DMS114 treated with DMSO at 0.1 percent for 48 hours (cell line): Measurements from ENCODE around the gene CEP170B.
"Not testable (repeated sequence)": the region's sequence is repeated elsewhere in the genome, so short reads cannot be mapped to it uniquely, and the experiment has no call there.

Source experiments
- DNase-seq: peaks from one replicate; lab custom pipeline; 2025; ENCODE audit not compliant: unreplicated experiment; lab: John Stamatoyannopoulos, UW

CEP170B gene

GRCh38 chr14:104877066-104877805 lies 12.2 kb downstream of the CEP170B start:
- no peak for DNase-seq

DNA sequence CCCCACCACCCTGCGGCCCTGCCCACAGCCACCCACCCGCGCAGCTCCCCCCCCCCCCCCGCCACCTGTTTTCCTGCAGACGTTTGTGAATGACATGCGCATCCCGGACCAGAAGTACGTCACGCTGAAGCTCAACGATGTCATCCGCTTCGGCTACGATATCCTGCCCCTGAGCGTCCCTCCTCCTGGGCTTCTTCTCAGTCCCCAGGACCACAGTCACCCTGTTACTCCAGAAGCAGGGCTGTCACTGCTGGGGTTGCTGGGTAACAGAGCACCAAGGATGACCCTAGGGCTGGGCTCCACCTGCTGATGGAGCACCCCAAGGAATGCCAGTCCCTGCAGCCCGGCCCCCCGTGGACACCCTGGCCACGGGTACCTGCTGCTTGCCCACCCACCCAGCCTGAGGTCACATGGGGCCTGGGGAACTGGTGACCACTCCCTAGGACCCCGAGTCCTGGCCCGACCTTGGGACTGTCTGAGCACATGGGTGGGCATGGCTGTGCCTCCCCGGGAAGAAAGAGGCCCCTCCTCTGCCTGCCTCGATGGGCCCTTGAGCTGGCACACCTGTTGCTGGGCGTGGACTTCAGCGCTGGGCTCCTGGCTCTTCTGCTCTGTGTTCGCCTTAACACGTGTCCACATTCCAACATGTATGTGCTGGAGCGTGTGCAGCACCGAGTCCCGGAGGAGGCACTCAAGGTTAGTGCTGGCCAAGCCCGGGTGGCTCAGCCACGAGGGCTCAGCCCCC lies 12.9 kb downstream of the CEP170B start:
- no peak for DNase-seq

DNA sequence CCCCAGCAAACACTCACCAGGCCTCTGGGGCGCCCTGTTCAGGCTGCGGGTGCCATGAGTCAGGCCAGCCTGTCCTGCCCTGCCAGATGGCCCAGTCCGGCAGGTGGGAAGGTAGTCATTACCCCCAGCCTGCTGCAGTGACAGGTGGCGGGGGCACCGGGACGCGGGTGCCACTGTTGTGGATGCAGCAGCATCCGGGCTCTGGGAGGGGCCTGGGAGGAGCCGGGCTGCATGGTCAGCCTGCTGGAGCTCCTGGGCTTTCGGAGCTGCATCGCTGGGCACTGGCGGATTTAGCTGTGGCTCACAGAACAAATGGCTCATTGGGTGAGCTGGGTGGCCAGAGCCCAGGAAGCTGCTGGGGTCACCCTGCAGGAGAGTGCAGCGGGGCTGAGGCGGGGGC lies 13.5 kb downstream of the CEP170B start:
- DNase-seq: no peak

DNA sequence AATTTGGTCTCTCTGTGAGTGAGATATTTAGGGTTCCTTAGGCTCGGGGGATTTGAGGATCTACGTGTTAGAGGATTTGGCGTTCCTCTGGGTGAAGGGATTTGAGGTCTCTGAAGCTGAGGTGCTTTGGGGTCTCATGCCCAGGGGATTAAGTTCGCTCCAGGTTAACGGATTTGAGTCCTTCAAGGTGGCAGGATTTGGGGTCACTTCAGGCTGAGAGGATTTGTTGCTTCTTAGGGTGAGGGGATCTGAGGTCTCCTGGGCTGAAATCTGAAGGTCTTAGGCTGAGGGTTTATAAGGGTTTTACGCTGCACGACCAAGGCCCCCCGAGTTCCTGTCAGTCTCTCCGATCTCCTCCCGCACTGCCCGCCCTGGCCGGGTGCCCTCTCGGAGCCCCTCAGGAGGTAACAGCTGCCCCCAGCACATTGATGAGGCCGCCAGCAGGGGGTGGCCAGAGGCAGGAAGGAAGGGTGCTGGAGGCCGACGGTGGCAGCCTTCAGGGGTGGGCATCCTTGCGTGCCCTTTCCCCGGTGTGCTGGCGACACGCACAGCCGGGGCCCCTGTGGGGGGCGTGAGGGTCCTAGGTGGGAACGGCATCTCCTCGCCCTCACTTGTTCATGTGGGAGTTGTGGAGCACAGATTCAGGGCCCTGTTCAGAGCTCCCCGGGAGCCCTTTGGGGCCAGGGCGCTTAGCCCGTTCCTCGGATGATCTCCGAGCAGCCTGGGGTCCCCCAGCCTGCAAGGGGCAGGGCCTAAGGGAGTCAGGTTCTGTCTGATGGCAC lies 14.3 kb downstream of the CEP170B start:
- no peak for DNase-seq

DNA sequence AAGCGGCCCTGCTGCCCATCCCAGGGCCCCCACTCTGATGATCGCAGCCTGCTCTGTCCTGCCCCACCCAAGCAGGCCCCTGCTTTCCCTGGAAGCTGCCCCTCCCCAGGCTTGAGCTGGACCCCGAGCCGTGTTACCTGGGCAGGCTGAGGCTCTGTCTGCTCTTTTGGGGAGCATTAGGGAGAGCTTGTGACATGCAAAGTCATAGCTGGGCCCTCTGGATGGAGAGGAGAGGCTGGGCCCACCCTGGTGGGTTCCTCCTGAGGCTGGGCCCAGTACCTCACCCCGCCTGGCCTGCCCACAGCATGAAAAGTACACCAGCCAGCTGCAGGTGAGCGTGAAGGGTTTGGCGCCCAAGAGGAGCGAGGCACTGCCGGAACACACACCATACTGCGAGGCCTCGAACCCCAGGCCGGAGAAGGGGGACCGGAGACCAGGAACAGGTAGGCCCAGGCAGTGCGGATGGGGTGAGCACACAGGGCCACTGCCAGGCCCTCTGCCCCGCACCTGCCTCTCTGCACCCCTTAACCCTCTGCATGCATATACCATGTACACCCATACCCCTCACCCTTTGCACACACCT lies 15.0 kb downstream of the CEP170B start:
- no peak for DNase-seq

- DNase-seq: no peak
Observed at GRCh38 chr14:104880584-104881210, 15.6 kb downstream of the CEP170B start.

DNA sequence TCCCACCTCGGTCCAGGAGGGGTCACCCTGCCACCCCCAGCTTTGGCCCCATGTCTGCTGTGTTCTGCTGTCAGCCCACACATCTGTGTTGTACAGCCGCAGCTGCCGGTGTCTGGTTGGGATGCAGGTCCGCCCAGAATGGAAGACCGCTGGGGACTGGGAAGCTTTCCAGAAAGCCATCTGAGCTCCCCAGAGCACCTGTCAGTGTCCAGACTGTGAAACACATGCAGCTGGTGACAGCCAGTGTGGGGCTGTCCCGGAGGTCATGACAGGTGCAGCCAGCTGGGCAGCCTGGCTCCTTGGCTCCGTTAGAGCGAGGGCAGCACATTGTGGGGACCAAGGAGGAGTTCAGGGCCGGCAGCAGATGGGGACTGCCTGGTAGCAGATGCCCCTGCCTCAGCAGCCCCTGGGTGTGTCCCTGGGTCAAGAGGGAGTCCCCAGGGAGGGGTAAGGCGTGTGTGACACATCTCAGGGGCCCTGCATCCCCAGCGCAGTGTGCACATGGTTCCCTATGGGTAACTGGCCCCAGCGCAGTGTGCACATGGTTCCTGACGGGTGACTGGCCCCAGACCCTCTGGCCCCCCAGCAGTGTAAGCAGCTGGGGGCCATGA lies 16.4 kb downstream of the CEP170B start:
- DNase-seq: no peak

DNA sequence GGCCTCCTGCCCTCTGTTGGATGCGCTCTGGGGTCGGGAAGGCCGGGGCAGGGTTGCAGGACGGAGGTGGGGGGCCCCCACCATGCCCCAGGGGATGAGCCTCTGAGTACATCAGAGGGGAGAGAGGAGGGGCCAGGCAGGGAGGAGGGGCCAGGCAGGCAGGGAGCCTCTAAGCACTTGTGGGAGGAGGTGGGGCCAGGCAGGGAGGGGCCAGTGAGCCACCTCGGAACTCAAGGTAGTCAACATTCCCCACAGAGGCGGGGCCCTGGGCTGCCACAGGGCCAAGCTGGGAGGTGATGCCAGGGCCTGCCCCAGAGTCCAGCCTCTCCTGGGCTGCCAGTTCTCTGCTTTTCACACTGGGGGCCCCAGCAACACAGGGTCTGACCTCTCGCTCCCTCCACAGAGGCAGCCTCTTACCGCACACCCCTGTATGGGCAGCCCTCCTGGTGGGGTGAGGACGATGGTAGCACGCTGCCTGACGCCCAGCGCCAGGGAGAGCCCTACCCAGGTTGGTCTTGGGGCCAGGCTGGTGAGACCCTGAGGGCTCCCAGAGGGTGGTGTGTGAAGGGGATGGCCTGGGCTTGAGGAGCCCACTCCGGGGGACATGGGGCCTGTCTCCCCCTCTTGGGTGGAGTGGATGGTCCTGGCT lies 17.4 kb downstream of the CEP170B start:
- DNase-seq: no peak

- no peak for DNase-seq
Observed at GRCh38 chr14:104882991-104883660, 18.1 kb downstream of the CEP170B start.

GRCh38 chr14:104883681-104884361 lies 18.8 kb downstream of the CEP170B start:
- no peak for DNase-seq

DNA sequence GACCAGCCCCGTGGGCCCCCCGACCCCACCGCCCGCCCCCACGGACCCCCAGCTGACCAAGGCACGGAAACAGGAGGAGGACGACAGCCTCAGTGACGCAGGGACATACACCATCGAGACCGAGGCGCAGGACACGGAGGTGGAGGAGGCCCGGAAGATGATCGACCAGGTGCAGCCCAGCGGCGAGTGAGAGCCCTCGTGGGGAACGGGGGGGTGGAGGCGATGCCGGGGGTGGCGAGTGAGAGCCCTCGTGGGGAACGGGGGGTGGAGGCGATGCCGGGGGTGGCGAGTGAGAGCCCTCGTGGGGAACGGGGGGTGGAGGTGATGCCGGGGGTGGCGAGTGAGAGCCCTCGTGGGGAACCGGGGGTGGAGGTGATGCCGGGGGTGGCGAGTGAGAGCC lies 19.3 kb downstream of the CEP170B start:
- DNase-seq: not testable (repeated sequence)

DNA sequence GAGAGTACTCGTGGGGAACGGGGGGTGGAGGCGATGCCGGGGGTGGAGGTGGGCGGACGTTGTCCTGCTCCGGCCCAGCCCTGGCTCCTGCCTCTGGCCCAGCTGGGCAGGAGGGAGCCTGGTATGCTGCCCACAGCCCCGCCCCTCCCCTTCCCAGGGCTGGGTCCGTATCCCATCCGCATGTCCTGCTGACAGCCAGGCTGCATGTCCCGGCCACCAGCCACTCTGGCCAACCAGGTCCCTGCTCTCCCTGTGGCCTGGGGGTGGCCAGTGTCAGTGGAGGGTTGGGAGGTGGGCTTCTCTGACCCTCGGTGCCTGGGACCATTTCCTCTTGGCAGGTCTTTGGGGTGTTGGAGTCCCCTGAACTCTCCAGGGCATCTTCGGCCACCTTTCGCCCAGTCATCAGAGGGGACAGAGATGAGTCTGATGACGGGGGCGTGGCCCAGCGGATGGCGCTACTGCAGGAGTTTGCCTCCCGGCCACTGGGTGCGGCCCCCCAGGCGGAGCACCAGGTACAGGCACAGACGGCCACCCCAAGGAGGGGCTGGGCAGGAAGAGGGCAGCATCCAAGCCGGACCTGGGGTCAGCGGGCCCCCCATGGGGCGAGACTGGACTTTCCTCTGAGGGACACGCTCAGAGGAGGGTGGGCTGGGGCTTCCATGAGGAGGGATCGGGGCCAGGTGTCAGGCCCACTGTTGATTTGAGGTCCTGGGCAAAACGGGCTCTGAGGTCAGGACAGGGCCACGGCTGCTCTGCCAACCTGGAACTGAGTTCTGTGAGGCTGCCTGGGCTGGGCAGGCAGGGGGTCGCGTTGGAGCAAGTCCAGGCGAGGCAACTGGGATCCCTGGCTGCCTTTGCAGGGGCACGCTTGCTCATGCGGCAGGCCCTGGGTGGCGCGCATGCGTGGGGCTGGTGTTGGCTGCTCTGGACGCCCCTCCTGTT lies 20.2 kb downstream of the CEP170B start:
- no peak for DNase-seq

- DNase-seq: no peak
Observed at GRCh38 chr14:104885973-104886689, 21.1 kb downstream of the CEP170B start.

GRCh38 chr14:104886690-104887622 lies 21.9 kb downstream of the CEP170B start:
- no peak for DNase-seq

GRCh38 chr14:104887623-104888488 lies 22.8 kb downstream of the CEP170B start:
- no peak for DNase-seq
